CD4-positive, CD25-positive, alpha-beta regulatory T cell (primary cell): ENCODE data around the gene IFNG. TPM values are rescaled to one million over a fixed set of nuclear protein-coding genes. Genes with fewer than 3 reads are reported as not detected.
A peak's percentile ranks its signal among the peaks of the same experiment; 100 is the strongest.

Experiments
- ATAC-seq, 2 donors: fragments of 150-1000 bp; cut with Tn5 transposase; one replicate each; pipeline ENCODE4 v1.10.0; 2021; ENCODE audit warnings: low read depth in 2 of 2, moderate number of reproducible peaks in 2 of 2, moderate library complexity in 1 of 2
- DNase-seq, 3 donors: peaks; one replicate each; pipeline versions ENCODE4 v3.0.0 to v3.0.0-alpha.2; 2012 to 2022; ENCODE audit warnings: mixed read lengths in 1 of 3
- H3K27ac ChIP-seq: one replicate; pipeline ENCODE4 v1.7.0; 2013; ENCODE audit warnings: mild to moderate bottlenecking, low read length; ENCODE audit not compliant: insufficient read depth, poor library complexity, severe bottlenecking
- H3K27me3 ChIP-seq: one replicate; pipeline ENCODE4 v1.7.0; 2013; ENCODE audit warnings: low read length; ENCODE audit not compliant: control insufficient read depth, insufficient read depth
- H3K36me3 ChIP-seq: one replicate; pipeline ENCODE4 v1.7.0; 2013; ENCODE audit warnings: mild to moderate bottlenecking, low read length, moderate library complexity; ENCODE audit not compliant: control insufficient read depth, insufficient read depth
- H3K4me1 ChIP-seq: 2 replicates; pipeline ENCODE4 v1.7.0; 2013; ENCODE audit warnings: mild to moderate bottlenecking, low read length; ENCODE audit not compliant: insufficient read depth, control insufficient read depth, poor library complexity, severe bottlenecking
- H3K4me3 ChIP-seq: one replicate; pipeline ENCODE4 v1.7.0; 2013; ENCODE audit warnings: low read depth, mild to moderate bottlenecking, low read length, moderate library complexity
- H3K9me3 ChIP-seq, 2 experiments: 1 replicate in 1 of 2; 2 replicates in 1 of 2; pipeline ENCODE4 v1.7.0; 2013; ENCODE audit warnings: low read length in 2 of 2, mild to moderate bottlenecking in 1 of 2, moderate library complexity in 1 of 2; ENCODE audit not compliant: control insufficient read depth in 2 of 2
- H3K27ac Mint-ChIP-seq, 3 donors: one replicate each; pipeline ENCODE4 v1.8.0; 2020 to 2022; ENCODE audit warnings: mild to moderate bottlenecking in 3 of 3, mixed read lengths in 3 of 3, moderate library complexity in 2 of 3
- H3K27me3 Mint-ChIP-seq: one replicate; pipeline ENCODE4 v1.8.0; 2022; ENCODE audit warnings: mild to moderate bottlenecking, mixed read lengths
- H3K36me3 Mint-ChIP-seq: one replicate; pipeline ENCODE4 v1.8.0; 2020; ENCODE audit warnings: mixed read lengths
- H3K4me1 Mint-ChIP-seq, 4 donors: one replicate each; pipeline ENCODE4 v1.8.0; 2020 to 2022; ENCODE audit warnings: mixed read lengths in 4 of 4, mild to moderate bottlenecking in 1 of 4
- H3K4me3 Mint-ChIP-seq, 4 donors: one replicate each; pipeline ENCODE4 v1.8.0; 2020 to 2022; ENCODE audit warnings: mild to moderate bottlenecking in 4 of 4, mixed read lengths in 4 of 4, moderate library complexity in 3 of 4
- H3K9me3 Mint-ChIP-seq, 7 donors: one replicate each; pipeline ENCODE4 v1.8.0; 2020 to 2022; ENCODE audit warnings: mixed read lengths in 7 of 7, mild to moderate bottlenecking in 3 of 7, moderate library complexity in 2 of 7
- polyA plus RNA-seq, 4 donors: library from polyadenylated mRNA; unstranded; fragments of 300-500 nt; fragmentation: Illumina TruSeq; gene quantifications; one replicate each; pipeline ENCODE4 v1.2.3, GENCODE V29; 2021
- total RNA-seq: library from RNA; stranded (reverse); gene quantifications from one replicate; pipeline ENCODE4 v1.2.3, GENCODE V29; 2022

The IFNG gene
- total and polyA plus RNA-seq, 5 donors from 2014 or later: 0.83 to 15.0 (median 0.89) TPM

DNA sequence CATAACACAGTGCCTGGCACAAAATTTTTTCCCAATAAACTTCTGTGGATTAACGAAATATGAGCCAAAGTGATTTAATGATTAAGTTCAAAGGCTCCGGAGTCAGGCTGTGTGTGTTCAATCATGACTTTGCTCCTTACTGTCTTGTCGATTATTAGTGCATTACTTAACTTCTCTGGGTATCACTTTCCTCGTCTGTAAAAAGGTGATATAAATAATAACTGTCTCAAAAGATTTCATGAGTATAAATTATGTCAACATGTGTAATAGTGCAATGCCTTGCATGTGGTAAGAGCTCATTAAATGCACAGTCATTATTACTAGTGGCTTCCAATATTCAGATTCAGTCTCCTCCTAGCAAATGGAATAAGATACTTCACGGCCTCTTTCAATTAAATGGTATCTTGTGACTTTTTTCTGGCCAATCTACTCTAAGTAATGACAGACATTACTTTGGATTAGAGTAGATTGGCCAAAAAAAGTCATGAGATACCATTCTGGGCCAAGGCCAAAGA lies 6.8 kb upstream of the IFNG start:
- H3K4me1 ChIP-seq: no peaks in the 10 kb centered on the region
- H3K4me3 Mint-ChIP-seq: no peak overlapping the region
- no peaks in the 10 kb centered on the region for H3K4me1 Mint-ChIP-seq
- H3K9me3 Mint-ChIP-seq: no peaks in the 10 kb centered on the region
- ATAC-seq (no peak), DNase-seq (no peak)
- H3K27ac Mint-ChIP-seq: no peak overlapping the region
- peaks cover 4% of the 10 kb centered on the region for H3K27me3 ChIP-seq
- no peaks in the 10 kb centered on the region for H3K36me3 ChIP-seq
- H3K27me3 Mint-ChIP-seq: peaks cover 5% of the 10 kb centered on the region
- H3K36me3 Mint-ChIP-seq: no peaks in the 10 kb centered on the region
- H3K9me3 ChIP-seq: no peaks in the 10 kb centered on the region
- H3K4me3 ChIP-seq: no peak overlapping the region
- H3K27ac ChIP-seq: no peak overlapping the region

DNA sequence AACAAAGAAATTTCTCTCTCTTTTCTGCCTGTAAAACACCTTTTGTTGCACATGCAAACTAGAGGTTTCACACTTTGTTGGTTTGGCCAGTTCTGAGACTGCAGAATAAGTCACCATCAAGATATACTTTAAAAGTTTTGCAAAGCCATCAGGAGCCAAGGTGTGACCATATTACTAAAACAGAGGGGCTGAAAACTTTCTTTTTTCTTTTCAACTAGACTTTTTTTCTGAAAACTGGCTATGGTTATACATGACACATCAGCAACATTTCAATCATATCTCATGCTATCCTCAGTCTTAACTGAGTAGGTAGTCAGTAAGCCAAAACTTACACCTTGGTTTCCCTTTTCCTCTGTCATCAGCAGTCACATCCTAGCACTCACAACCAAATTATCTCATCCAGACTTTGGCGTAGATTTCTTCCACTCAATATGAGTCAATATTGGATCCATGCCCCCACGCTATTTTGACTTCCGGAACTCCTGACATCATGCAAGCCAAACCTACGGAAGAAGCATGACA lies 4.1 kb upstream of the IFNG start:
- no peak for DNase-seq

DNA sequence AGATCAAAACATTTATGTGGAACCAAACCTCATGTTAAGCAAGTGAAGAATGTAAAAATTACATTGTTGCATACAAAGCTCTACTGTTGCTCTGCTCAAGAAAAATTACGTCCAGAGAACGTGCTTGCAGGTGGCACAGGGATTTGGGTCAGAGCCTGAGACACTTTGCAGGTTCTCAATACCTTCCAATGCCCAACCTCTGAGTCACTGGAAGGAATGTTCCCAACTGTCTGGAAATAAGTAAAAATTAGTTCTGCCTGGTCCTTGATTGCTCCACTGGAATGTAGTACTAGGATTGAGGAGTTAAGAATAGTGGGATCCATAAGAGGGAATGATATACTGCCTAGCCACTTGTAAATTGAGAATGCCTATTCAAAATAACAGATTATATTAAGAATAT lies 2.8 kb upstream of the IFNG start:
- Mint-ChIP-seq H3K9me3 (no peaks in the 10 kb centered on the region), H3K4me1 (peaks cover 0 to 18% (median 8%) of the 10 kb centered on the region in 4 donors)
- DNase-seq: no peak

More for the DNA sequence above, 4.1 kb upstream of the IFNG start:
- H3K4me1 ChIP-seq: no peaks in the 10 kb centered on the region
- H3K27me3 ChIP-seq: peaks cover 4% of the 10 kb centered on the region
- H3K27ac Mint-ChIP-seq: no peak overlapping the region
- H3K27me3 Mint-ChIP-seq: peaks cover 5% of the 10 kb centered on the region
- no peak for ATAC-seq
- H3K4me3 Mint-ChIP-seq: no peak overlapping the region
- no peaks in the 10 kb centered on the region for H3K36me3 ChIP-seq
- no peaks in the 10 kb centered on the region for H3K36me3 Mint-ChIP-seq
- no peaks in the 10 kb centered on the region for H3K9me3 ChIP-seq
- H3K27ac ChIP-seq: no peak overlapping the region
- H3K4me1 Mint-ChIP-seq: peaks cover 0 to 13% (median 3%) of the 10 kb centered on the region in 4 donors
- no peaks in the 10 kb centered on the region for H3K9me3 Mint-ChIP-seq
- H3K4me3 ChIP-seq: no peak overlapping the region

DNA sequence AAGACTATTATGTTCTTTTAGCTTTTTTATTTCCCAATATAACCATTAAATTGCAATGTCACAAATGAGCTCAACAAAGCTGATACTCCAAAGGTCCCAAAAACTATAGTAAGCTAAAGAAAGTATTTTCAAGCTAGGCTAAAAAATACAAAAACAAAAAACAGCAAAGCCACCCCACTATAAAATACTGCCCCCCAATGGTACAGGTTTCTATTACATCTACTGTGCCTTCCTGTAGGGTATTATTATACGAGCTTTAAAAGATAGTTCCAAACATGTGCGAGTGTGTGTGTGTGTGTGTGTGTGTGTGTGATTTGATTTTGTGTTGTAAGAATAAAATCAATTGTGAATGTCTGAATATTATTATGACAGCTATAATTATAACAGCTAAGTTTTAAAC lies 1.1 kb downstream of the IFNG start:
- Mint-ChIP-seq H3K4me1 (peaks cover 0 to 18% (median 9%) of the 10 kb centered on the region in 4 donors), H3K27ac (no peak overlapping the region), H3K27me3 (no peaks in the 10 kb centered on the region), H3K9me3 (no peaks in the 10 kb centered on the region), H3K4me3 (no peak overlapping the region), H3K36me3 (no peaks in the 10 kb centered on the region)
- Histone ChIP-seq H3K27ac (no peak overlapping the region), H3K4me3 (no peak overlapping the region), H3K36me3 (no peaks in the 10 kb centered on the region), H3K27me3 (no peaks in the 10 kb centered on the region), H3K4me1 (no peaks in the 10 kb centered on the region), H3K9me3 (no peaks in the 10 kb centered on the region)
- ATAC-seq (no peak), DNase-seq (peak in 2 of 3 donors; percentile 48 to 70)

More for the DNA sequence above, 2.8 kb upstream of the IFNG start:
- no peak overlapping the region for H3K27ac Mint-ChIP-seq
- Histone ChIP-seq H3K36me3 (no peaks in the 10 kb centered on the region), H3K9me3 (no peaks in the 10 kb centered on the region), H3K27ac (no peak overlapping the region), H3K4me3 (no peak overlapping the region), H3K27me3 (peaks cover 4% of the 10 kb centered on the region), H3K4me1 (no peaks in the 10 kb centered on the region)
- no peaks in the 10 kb centered on the region for H3K36me3 Mint-ChIP-seq
- no peak for ATAC-seq
- H3K4me3 Mint-ChIP-seq: no peak overlapping the region
- no peaks in the 10 kb centered on the region for H3K27me3 Mint-ChIP-seq

DNA sequence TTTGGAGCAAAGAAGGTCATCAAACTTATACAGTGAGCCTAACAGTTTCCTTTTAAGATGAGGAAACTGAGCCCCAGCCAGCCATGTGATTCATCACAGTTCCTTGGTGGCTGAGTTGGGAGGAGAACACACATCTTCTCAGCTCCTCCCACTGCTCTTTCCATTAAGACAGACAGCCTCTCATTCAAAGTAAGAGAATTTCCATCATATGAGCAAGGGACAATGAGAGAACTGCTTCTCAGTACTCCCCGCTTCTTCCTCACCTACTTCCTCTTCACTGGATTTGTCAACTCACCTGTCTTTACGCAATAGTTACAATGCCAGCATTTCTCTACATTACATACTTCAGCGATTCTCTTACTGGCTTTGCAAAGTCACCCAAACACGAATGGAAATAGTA lies 2.2 kb downstream of the IFNG start:
- no peak for DNase-seq

DNA sequence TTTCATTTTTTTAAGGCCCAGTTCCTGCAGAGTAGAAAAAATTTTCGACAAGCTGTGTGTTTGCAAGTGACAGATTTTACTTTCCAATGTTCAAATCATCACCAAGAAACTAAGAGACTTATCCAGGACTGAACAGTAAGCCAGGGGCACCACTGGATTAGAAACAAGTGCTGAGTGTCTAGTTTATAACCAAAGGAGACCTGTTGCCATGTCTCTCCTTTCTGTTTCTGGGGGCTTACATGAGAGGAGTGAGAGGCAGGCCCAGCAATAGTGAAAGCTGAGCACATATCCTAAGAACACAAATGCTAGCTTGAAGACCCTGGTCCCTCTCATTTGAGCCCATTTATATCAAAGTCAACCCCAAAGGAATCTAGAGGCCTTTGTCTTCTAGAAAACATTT lies 2.9 kb downstream of the IFNG start:
- DNase-seq: no peak
- Mint-ChIP-seq H3K4me1 (peaks cover 0 to 18% (median 9%) of the 10 kb centered on the region in 4 donors), H3K36me3 (no peaks in the 10 kb centered on the region), H3K9me3 (no peaks in the 10 kb centered on the region), H3K4me3 (no peak overlapping the region), H3K27me3 (no peaks in the 10 kb centered on the region), H3K27ac (no peak overlapping the region)
- Histone ChIP-seq H3K4me3 (no peak overlapping the region), H3K9me3 (no peaks in the 10 kb centered on the region), H3K27me3 (no peaks in the 10 kb centered on the region), H3K4me1 (no peaks in the 10 kb centered on the region), H3K27ac (no peak overlapping the region), H3K36me3 (no peaks in the 10 kb centered on the region)
- ATAC-seq: no peak

More for the DNA sequence above, 2.2 kb downstream of the IFNG start:
- Mint-ChIP-seq H3K4me3 (no peak overlapping the region), H3K27ac (no peak overlapping the region), H3K27me3 (no peaks in the 10 kb centered on the region), H3K4me1 (peaks cover 0 to 18% (median 9%) of the 10 kb centered on the region in 4 donors), H3K9me3 (no peaks in the 10 kb centered on the region), H3K36me3 (no peaks in the 10 kb centered on the region)
- no peak for ATAC-seq
- no peak overlapping the region for H3K4me3 ChIP-seq
- no peak overlapping the region for H3K27ac ChIP-seq
- H3K36me3 ChIP-seq: no peaks in the 10 kb centered on the region
- H3K27me3 ChIP-seq: no peaks in the 10 kb centered on the region
- H3K9me3 ChIP-seq: no peaks in the 10 kb centered on the region
- H3K4me1 ChIP-seq: no peaks in the 10 kb centered on the region

DNA sequence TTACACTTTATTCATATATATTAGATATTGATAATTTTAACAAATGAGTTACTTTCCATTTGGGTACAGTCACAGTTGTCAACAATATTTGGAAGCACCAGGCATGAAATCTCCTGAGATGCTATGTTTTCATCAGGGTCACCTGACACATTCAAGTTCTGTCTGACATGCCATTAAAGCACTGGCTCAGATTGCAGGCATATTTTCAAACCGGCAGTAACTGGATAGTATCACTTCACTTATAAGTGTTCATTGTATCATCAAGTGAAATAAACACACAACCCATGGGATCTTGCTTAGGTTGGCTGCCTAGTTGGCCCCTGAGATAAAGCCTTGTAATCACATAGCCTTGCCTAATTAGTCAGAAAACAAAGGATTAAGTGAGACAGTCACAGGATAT lies 4.8 kb downstream of the IFNG start:
- ATAC-seq (no peak), DNase-seq (no peak)
- H3K36me3 Mint-ChIP-seq: no peaks in the 10 kb centered on the region
- H3K4me1 Mint-ChIP-seq: peaks cover 2 to 16% (median 9%) of the 10 kb centered on the region in 4 donors
- Histone ChIP-seq H3K36me3 (no peaks in the 10 kb centered on the region), H3K9me3 (no peaks in the 10 kb centered on the region), H3K4me3 (no peak overlapping the region), H3K27me3 (no peaks in the 10 kb centered on the region), H3K27ac (no peak overlapping the region), H3K4me1 (no peaks in the 10 kb centered on the region)
- no peaks in the 10 kb centered on the region for H3K9me3 Mint-ChIP-seq
- no peak overlapping the region for H3K4me3 Mint-ChIP-seq
- no peaks in the 10 kb centered on the region for H3K27me3 Mint-ChIP-seq
- H3K27ac Mint-ChIP-seq: no peak overlapping the region

DNA sequence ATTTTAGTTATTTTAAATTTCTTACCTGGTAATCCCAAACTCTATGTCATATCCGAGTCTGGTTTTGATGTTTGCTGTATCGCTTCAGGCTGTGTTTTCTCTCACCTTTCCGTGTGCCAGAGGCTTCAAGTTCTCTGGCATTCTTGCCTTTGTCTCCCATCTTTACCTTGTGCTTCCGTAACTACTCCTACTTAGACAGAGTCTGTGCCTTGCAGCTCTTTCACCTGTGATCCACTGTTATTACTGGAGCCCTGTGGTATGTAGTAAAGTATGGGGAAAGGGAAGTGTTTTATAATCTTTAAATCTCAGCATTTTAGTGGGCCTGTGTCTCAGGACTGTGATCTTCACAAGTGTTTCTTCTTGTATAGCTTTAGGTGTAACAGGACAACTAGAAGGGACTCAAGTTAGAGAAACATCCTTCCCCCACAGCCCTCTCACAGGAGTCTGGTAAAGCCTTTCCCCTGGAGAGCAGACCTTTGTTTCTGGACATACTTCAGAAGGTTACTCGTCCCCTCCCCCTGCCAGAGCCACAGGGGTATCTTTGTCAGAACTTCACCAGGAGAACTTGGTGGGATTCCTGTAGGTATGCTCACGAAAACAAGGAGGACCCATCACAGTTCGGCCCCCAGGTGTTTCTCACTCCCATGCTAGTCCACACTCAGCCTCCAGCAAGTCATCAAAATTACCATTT lies 11.1 kb downstream of the IFNG start:
- no peaks in the 10 kb centered on the region for H3K36me3 Mint-ChIP-seq
- H3K27ac Mint-ChIP-seq: no peak overlapping the region
- H3K36me3 ChIP-seq: no peaks in the 10 kb centered on the region

More for the DNA sequence above, 11.1 kb downstream of the IFNG start:
- peaks cover 0 to 2% (median 0%) of the 10 kb centered on the region in 7 donors for H3K9me3 Mint-ChIP-seq
- DNase-seq (no peak), ATAC-seq (no peak)
- no peak overlapping the region for H3K27ac ChIP-seq
- no peak overlapping the region for H3K4me3 Mint-ChIP-seq
- no peak overlapping the region for H3K4me3 ChIP-seq
- no peaks in the 10 kb centered on the region for H3K9me3 ChIP-seq
- H3K4me1 ChIP-seq: no peaks in the 10 kb centered on the region
- peaks cover 4% of the 10 kb centered on the region for H3K27me3 Mint-ChIP-seq
- peaks cover 2% of the 10 kb centered on the region for H3K27me3 ChIP-seq
- H3K4me1 Mint-ChIP-seq: peaks cover 0 to 7% (median 2%) of the 10 kb centered on the region in 4 donors
